Activated naive CD8-positive, alpha-beta T cell treated with anti-CD3 and anti-CD28 coated beads, Interleukin-2, amount 10 ng/mL, durations not matched to agents 7 days and 5 days (primary cell): ENCODE measurements around the gene CDH2. TPM values are rescaled to one million over a fixed set of nuclear protein-coding genes. Genes with fewer than 3 reads are reported as not detected.

Experiments used
- ATAC-seq: fragments of 150-1000 bp; cut with Tn5 transposase; one replicate; pipeline ENCODE4 v1.10.0; 2021; ENCODE audit warnings: low read depth, moderate library complexity
- POLR2A ChIA-PET: fragments of 350-600 bp; sonication (Branson Sonifier 250); formaldehyde crosslinking; loops from one replicate; lab custom pipeline; 2021; ENCODE audit warnings: antibody characterized with exemption; lab: Charles Lee
- DNase-seq: peaks from one replicate; pipeline ENCODE4 v3.0.0; 2021
- H3K27ac Mint-ChIP-seq: one replicate; pipeline ENCODE4 v1.8.0; 2022; ENCODE audit warnings: mild to moderate bottlenecking, mixed read lengths
- H3K27me3 Mint-ChIP-seq: one replicate; pipeline ENCODE4 v1.8.0; 2022; ENCODE audit warnings: mild to moderate bottlenecking, moderate library complexity, mixed read lengths
- H3K36me3 Mint-ChIP-seq: one replicate; pipeline ENCODE4 v1.8.0; 2021; ENCODE audit warnings: mild to moderate bottlenecking, mixed read lengths
- H3K4me1 Mint-ChIP-seq: one replicate; pipeline ENCODE4 v1.8.0; 2021; ENCODE audit warnings: mixed read lengths
- H3K4me3 Mint-ChIP-seq: one replicate; pipeline ENCODE4 v1.8.0; 2022; ENCODE audit warnings: mild to moderate bottlenecking, moderate library complexity, mixed read lengths
- H3K9me3 Mint-ChIP-seq: one replicate; pipeline ENCODE4 v1.8.0; 2021; ENCODE audit warnings: mixed read lengths
- total RNA-seq, 2 experiments: library from RNA; stranded (reverse); gene quantifications; one replicate each; pipeline ENCODE4 v1.2.3, GENCODE V29; 2021

CDH2 gene
- total RNA-seq, 2 experiments from 2014 or later = not detected

DNA sequence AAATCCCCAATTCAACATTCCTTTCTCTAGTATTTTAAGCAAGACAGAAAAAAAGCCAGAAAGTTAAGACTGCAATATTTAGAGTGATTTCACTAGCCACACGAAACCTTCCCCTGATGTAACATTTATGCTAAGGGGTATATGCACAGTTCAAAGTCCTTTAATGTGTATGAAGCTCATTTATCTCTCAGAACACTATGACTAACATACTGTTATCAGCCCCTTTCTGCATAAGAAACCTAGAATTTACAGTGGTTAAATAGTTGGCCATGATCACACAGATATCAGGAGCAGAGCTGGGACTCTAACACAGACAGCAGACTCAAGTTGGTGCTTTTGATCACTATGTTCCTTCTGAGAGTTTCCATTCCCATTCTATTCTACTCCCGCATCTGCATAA, 185.5 kb downstream of the CDH2 start:
- DNase-seq (no peak), ATAC-seq (no peak)
- Mint-ChIP-seq H3K4me1 (no peaks in the 10 kb centered on the region), H3K27ac (no peak overlapping the region), H3K36me3 (no peaks in the 10 kb centered on the region), H3K27me3 (no peaks in the 10 kb centered on the region), H3K9me3 (peaks cover 4% of the 10 kb centered on the region), H3K4me3 (no peak overlapping the region)
- POLR2A ChIA-PET = no interaction called here

DNA sequence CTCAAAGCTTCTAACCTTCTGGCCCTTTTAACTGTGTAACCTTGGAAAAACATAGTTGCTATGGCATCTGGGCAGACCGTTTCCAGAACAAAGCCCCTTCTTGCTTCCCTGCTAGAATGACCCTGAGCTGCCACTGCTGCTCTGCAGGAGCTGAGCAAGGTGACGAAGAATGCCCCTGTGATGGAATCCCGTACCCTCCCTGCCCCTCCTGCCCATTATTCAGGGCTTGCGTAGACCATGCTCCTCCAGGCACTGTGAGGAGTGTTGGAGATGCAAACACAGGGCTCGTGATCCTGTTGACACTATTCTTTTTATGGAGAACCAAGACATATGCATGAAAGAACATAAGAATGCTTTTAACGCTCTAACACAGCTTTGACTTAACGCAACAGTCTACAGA, 191.1 kb downstream of the CDH2 start:
- ATAC-seq = no peak
- Mint-ChIP-seq H3K36me3 (no peaks in the 10 kb centered on the region), H3K4me3 (no peak overlapping the region), H3K4me1 (no peaks in the 10 kb centered on the region), H3K9me3 (peaks cover 4% of the 10 kb centered on the region), H3K27me3 (no peaks in the 10 kb centered on the region), H3K27ac (no peak overlapping the region)
- DNase-seq = no peak
- POLR2A ChIA-PET = no interaction called here

DNA sequence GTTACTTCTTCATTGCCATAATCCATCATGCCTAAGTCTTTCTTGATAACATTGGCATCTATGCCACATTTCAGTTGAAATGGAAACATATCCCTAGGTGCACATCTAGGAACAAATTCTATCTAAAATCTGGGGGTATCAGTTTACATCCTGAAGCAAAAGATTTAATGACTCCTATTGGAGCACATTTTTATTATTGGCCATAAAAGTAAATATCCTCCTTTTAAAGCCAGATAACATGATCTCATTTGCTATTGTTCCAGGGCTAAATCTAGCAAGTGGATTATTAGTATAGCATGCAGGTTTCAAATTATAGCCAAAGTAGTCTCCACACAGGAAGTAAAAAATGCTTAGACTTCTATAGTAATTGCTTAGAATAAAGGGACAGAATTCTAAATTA, 193.2 kb downstream of the CDH2 start:
- POLR2A ChIA-PET = no interaction called here

DNA sequence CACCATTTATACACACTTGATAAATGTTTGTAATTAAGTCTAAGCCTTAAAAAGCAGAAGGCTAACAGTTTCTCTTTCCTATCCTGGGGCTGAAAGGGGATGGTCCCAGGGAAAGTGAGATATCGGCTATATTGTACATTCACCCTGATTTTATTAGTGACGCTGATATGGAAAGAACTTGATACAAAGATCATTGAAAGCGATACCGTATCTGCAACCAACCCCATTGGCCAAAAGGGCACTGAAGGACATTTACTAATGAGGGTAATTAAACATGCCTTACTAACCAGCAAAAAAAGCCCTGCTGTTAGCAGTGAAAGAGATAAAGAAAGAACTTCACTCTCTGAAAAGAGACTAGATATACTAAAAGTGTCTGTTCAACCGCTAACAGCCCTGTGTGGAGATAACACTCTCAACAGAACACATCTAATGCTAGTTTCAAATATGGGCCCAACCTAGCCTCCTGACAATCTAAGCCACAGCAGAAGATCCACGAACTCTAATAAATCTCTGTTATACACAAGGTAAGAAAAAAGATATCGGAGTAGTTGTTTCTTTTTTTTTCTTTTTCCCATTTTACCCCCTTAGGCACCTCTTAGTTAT, 200.0 kb downstream of the CDH2 start:
- H3K4me1 Mint-ChIP-seq = no peaks in the 10 kb centered on the region
- H3K9me3 Mint-ChIP-seq = peaks cover 4% of the 10 kb centered on the region
- no peak overlapping the region for H3K27ac Mint-ChIP-seq
- POLR2A ChIA-PET = no interaction called here
- no peak for ATAC-seq
- no peak overlapping the region for H3K4me3 Mint-ChIP-seq
- H3K36me3 Mint-ChIP-seq = no peaks in the 10 kb centered on the region
- no peaks in the 10 kb centered on the region for H3K27me3 Mint-ChIP-seq
- no peak for DNase-seq

More for the DNA sequence above, 193.2 kb downstream of the CDH2 start:
- H3K36me3 Mint-ChIP-seq = no peaks in the 10 kb centered on the region
- no peaks in the 10 kb centered on the region for H3K4me1 Mint-ChIP-seq
- no peak for DNase-seq
- H3K27me3 Mint-ChIP-seq = no peaks in the 10 kb centered on the region
- no peak overlapping the region for H3K4me3 Mint-ChIP-seq
- no peak for ATAC-seq
- no peak overlapping the region for H3K27ac Mint-ChIP-seq
- H3K9me3 Mint-ChIP-seq = peaks cover 2% of the 10 kb centered on the region

GRCh38 chr18:27970321-27970720, 206.6 kb downstream of the CDH2 start:
- no peaks in the 10 kb centered on the region for H3K4me1 Mint-ChIP-seq
- peaks cover 4% of the 10 kb centered on the region for H3K9me3 Mint-ChIP-seq
- DNase-seq (no peak), ATAC-seq (no peak)
- no peak overlapping the region for H3K27ac Mint-ChIP-seq
- no peaks in the 10 kb centered on the region for H3K36me3 Mint-ChIP-seq
- POLR2A ChIA-PET = no interaction called here
- no peaks in the 10 kb centered on the region for H3K27me3 Mint-ChIP-seq
- no peak overlapping the region for H3K4me3 Mint-ChIP-seq

- no peak for ATAC-seq
- POLR2A ChIA-PET = no interaction called here
- H3K4me3 Mint-ChIP-seq = no peak overlapping the region
- H3K36me3 Mint-ChIP-seq = no peaks in the 10 kb centered on the region
- H3K4me1 Mint-ChIP-seq = no peaks in the 10 kb centered on the region
- DNase-seq = no peak
- H3K9me3 Mint-ChIP-seq = peaks cover 4% of the 10 kb centered on the region
- no peaks in the 10 kb centered on the region for H3K27me3 Mint-ChIP-seq
- no peak overlapping the region for H3K27ac Mint-ChIP-seq
Observed at GRCh38 chr18:27969206-27969605, 207.7 kb downstream of the CDH2 start.

- POLR2A ChIA-PET = no interaction called here
- Mint-ChIP-seq H3K4me1 (no peaks in the 10 kb centered on the region), H3K9me3 (peaks cover 4% of the 10 kb centered on the region), H3K36me3 (no peaks in the 10 kb centered on the region), H3K4me3 (no peak overlapping the region), H3K27ac (no peak overlapping the region), H3K27me3 (no peaks in the 10 kb centered on the region)
- no peak for DNase-seq
- no peak for ATAC-seq
Observed at GRCh38 chr18:27967913-27968824, 208.8 kb downstream of the CDH2 start.

- ATAC-seq (no peak), DNase-seq (no peak)
- no peak overlapping the region for H3K4me3 Mint-ChIP-seq
- POLR2A ChIA-PET = no interaction called here
- H3K27ac Mint-ChIP-seq = no peak overlapping the region
- no peaks in the 10 kb centered on the region for H3K36me3 Mint-ChIP-seq
- H3K4me1 Mint-ChIP-seq = no peaks in the 10 kb centered on the region
- no peaks in the 10 kb centered on the region for H3K27me3 Mint-ChIP-seq
- H3K9me3 Mint-ChIP-seq = peaks cover 2% of the 10 kb centered on the region
Observed at GRCh38 chr18:27966881-27967280, 210.0 kb downstream of the CDH2 start.

- Mint-ChIP-seq H3K9me3 (peaks cover 2% of the 10 kb centered on the region), H3K4me1 (no peaks in the 10 kb centered on the region), H3K4me3 (no peak overlapping the region), H3K36me3 (no peaks in the 10 kb centered on the region), H3K27me3 (no peaks in the 10 kb centered on the region), H3K27ac (no peak overlapping the region)
- ATAC-seq (no peak), DNase-seq (no peak)
- POLR2A ChIA-PET = no interaction called here
Observed at GRCh38 chr18:27964811-27965210, 212.1 kb downstream of the CDH2 start.

GRCh38 chr18:27959101-27959500, 217.8 kb downstream of the CDH2 start:
- no peaks in the 10 kb centered on the region for H3K36me3 Mint-ChIP-seq
- POLR2A ChIA-PET = no interaction called here

DNA sequence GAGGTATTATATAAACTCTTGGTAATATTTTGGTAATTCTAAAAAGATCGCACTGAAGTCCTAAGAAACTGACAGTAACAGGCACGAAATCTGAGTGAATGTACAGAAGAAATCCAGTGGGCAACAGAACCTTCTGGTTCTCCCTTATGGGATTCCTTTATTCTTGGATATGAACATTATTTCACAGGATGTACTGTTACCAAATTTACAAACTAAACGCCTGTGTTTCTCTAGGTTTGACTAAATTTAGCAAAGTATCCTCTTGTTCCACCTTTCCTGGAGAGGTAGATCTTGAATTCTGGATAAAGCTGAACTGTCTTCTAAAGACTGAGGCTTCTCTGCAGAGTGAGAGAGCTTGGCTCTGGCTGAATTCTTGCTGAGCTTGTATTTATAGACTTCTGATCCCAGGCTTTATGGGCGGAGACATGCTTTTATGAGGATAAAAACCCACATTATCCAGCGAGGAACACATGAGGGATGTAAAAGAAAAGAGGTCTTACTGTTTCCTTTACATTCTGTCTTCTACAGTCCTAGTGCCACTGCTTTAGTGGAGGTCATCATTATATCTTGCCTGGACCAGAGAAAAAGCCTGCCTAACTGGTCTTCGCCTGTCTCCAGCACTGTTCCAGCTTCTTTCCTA, 220.8 kb downstream of the CDH2 start:
- Mint-ChIP-seq H3K27ac (no peak overlapping the region), H3K27me3 (no peaks in the 10 kb centered on the region), H3K4me3 (no peak overlapping the region), H3K36me3 (no peaks in the 10 kb centered on the region), H3K4me1 (no peaks in the 10 kb centered on the region), H3K9me3 (no peaks in the 10 kb centered on the region)
- DNase-seq (no peak), ATAC-seq (no peak)
- POLR2A ChIA-PET = no interaction called here

More at GRCh38 chr18:27959101-27959500, 217.8 kb downstream of the CDH2 start:
- no peak overlapping the region for H3K4me3 Mint-ChIP-seq
- ATAC-seq (no peak), DNase-seq (no peak)
- no peak overlapping the region for H3K27ac Mint-ChIP-seq
- H3K4me1 Mint-ChIP-seq = no peaks in the 10 kb centered on the region
- H3K9me3 Mint-ChIP-seq = no peaks in the 10 kb centered on the region
- H3K27me3 Mint-ChIP-seq = no peaks in the 10 kb centered on the region

- Mint-ChIP-seq H3K36me3 (no peaks in the 10 kb centered on the region), H3K4me1 (no peaks in the 10 kb centered on the region), H3K9me3 (no peaks in the 10 kb centered on the region), H3K27me3 (no peaks in the 10 kb centered on the region), H3K27ac (no peak overlapping the region), H3K4me3 (no peak overlapping the region)
- no peak for DNase-seq
- POLR2A ChIA-PET = no interaction called here
- no peak for ATAC-seq
Observed at GRCh38 chr18:27954226-27954625, 222.7 kb downstream of the CDH2 start.

- no peaks in the 10 kb centered on the region for H3K36me3 Mint-ChIP-seq
- H3K4me1 Mint-ChIP-seq = no peaks in the 10 kb centered on the region
- no peaks in the 10 kb centered on the region for H3K9me3 Mint-ChIP-seq
- no peaks in the 10 kb centered on the region for H3K27me3 Mint-ChIP-seq
- no peak overlapping the region for H3K27ac Mint-ChIP-seq
- H3K4me3 Mint-ChIP-seq = no peak overlapping the region
- POLR2A ChIA-PET = no interaction called here
- ATAC-seq (no peak), DNase-seq (no peak)
Observed at GRCh38 chr18:27952741-27953140, 224.2 kb downstream of the CDH2 start.
